HL-60 (cell line): ENCODE measurements around the gene CYP24A1.

Experiments
- DNase-seq, 2 experiments: peaks; one replicate each; pipeline ENCODE4 v3.0.0-alpha.2; 2010 to 2020; ENCODE audit warnings: low read depth in 1 of 2, low spot score in 1 of 2
- H3K27ac ChIP-seq: fragments of 250-450 bp; sonication (Bioruptor Pico); replicated peaks from 2 replicates; pipeline ENCODE4 v1.5.1; 2020; ENCODE audit warnings: mild to moderate bottlenecking, moderate library complexity
- H3K27me3 ChIP-seq: fragments of 250-450 bp; sonication (Bioruptor Pico); 2 replicates; pipeline ENCODE4 v1.5.1; 2021; ENCODE audit warnings: mild to moderate bottlenecking, moderate library complexity; ENCODE audit not compliant: insufficient read depth, poor library complexity, severe bottlenecking
- H3K4me3 ChIP-seq: replicated peaks from 2 replicates; pipeline ENCODE4 v1.5.1; 2011; ENCODE audit warnings: mild to moderate bottlenecking, control low read depth, low read length; ENCODE audit not compliant: insufficient read depth
- CTCF ChIP-seq: IDR thresholded peaks from one replicate; pipeline ENCODE4 v1.5.1; 2011; ENCODE audit warnings: low read length, control low read depth, inconsistent platforms; ENCODE audit not compliant: insufficient read depth
- GABPA ChIP-seq: IDR thresholded peaks from 2 replicates; pipeline ENCODE4 v1.6.1; 2012; ENCODE audit warnings: low read depth
- POLR2AphosphoS5 ChIP-seq: IDR thresholded peaks from 2 replicates; pipeline ENCODE4 v1.6.1; 2012; ENCODE audit warnings: low read depth
- SPI1 ChIP-seq: IDR thresholded peaks from 2 replicates; pipeline ENCODE4 v1.6.1; 2012; ENCODE audit warnings: low read depth, mild to moderate bottlenecking, borderline replicate concordance
- TF ChIP-seq, protein P1 (sequence below): IDR thresholded peaks from 2 replicates; pipeline ENCODE4 v1.6.1; 2012; ENCODE audit warnings: low read depth; ENCODE audit not compliant: insufficient replicate concordance

Gene CYP24A1

GRCh38 chr20:54151511-54152226 lies 22.1 kb downstream of the CYP24A1 start:
- Histone ChIP-seq H3K27ac (no peak overlapping the region), H3K27me3 (peaks cover 7% of the 10 kb centered on the region), H3K4me3 (no peak overlapping the region)
- DNase-seq, result no peak
- TF ChIP-seq POLR2AphosphoS5, result no peak

DNA sequence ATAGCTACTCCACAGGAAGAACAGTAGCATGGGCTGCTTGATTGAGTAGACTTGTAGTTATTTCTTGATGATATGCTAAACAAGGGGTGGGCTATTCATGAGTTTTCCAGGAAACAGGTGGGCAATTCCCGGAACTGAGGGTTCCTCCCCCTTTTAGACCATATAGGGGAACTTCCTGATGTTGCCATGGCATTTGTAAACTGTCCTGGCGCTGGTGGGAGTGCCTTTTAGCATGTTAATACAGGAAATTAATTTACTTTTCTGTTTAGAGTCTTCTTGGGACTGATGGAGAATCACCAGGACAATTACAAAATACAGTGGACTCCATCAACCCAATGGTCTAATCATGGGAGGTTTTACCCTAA lies 22.7 kb downstream of the CYP24A1 start:
- no peak for DNase-seq
- Histone ChIP-seq H3K27me3 (peaks cover 7% of the 10 kb centered on the region), H3K27ac (no peak overlapping the region), H3K4me3 (no peak overlapping the region)
- no peak for TF ChIP-seq CTCF
- TF ChIP-seq GABPA, result no peak
- no peak for TF ChIP-seq SPI1
- TF ChIP-seq POLR2AphosphoS5, result no peak
- TF ChIP-seq, protein P1, sequence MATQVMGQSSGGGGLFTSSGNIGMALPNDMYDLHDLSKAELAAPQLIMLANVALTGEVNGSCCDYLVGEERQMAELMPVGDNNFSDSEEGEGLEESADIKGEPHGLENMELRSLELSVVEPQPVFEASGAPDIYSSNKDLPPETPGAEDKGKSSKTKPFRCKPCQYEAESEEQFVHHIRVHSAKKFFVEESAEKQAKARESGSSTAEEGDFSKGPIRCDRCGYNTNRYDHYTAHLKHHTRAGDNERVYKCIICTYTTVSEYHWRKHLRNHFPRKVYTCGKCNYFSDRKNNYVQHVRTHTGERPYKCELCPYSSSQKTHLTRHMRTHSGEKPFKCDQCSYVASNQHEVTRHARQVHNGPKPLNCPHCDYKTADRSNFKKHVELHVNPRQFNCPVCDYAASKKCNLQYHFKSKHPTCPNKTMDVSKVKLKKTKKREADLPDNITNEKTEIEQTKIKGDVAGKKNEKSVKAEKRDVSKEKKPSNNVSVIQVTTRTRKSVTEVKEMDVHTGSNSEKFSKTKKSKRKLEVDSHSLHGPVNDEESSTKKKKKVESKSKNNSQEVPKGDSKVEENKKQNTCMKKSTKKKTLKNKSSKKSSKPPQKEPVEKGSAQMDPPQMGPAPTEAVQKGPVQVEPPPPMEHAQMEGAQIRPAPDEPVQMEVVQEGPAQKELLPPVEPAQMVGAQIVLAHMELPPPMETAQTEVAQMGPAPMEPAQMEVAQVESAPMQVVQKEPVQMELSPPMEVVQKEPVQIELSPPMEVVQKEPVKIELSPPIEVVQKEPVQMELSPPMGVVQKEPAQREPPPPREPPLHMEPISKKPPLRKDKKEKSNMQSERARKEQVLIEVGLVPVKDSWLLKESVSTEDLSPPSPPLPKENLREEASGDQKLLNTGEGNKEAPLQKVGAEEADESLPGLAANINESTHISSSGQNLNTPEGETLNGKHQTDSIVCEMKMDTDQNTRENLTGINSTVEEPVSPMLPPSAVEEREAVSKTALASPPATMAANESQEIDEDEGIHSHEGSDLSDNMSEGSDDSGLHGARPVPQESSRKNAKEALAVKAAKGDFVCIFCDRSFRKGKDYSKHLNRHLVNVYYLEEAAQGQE, result no peak

GRCh38 chr20:54149765-54150264 lies 24.0 kb downstream of the CYP24A1 start:
- H3K27ac ChIP-seq, result no peak overlapping the region
- TF ChIP-seq CTCF, result no peak
- H3K27me3 ChIP-seq, result peaks cover 5% of the 10 kb centered on the region
- no peak for DNase-seq
- no peak overlapping the region for H3K4me3 ChIP-seq

DNA sequence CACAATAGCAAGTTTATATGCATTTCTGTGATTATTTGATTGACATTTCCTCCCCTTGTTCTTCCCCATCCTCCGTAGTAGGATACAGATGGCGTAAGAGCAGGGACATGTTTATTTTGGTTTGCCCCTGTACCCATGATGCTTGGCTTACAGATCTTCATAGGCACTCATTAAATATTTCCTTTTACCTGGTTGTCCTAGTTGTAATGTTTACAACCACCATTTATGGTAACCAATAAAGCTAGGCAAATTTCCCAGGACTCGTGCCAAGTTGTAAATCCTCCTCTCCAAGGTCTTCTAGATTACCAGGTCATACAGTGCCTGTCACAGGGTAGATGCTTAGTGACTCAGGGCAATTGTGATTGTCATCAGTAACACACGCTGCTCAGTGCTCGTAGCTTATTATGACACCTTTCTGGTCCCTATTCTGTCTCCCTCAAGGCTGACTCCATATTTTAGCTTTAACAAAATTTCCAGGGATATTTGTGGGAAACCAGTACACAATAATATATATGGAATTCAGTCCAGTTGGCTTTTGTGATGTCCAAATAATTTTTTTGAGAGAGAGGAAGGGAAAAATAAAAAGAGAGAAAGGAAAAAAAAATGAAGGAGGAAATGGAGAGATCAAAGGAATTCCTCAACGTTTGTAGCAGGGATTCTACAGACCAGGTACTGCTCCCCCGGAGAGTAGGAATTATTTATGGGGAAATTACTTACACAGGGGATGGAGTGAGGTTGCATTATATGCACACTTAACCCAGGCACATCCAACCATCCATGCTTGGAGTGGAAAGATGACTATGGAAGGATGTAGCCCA lies 24.6 kb downstream of the CYP24A1 start:
- peaks cover 5% of the 10 kb centered on the region for H3K27me3 ChIP-seq
- DNase-seq, result no peak
- H3K27ac ChIP-seq, result no peak overlapping the region
- no peak overlapping the region for H3K4me3 ChIP-seq
- TF ChIP-seq POLR2AphosphoS5 (no peak), GABPA (no peak), SPI1 (no peak), CTCF (no peak)
- TF ChIP-seq, protein P1, result no peak
